HL-60/S4 (cell line): Measurements from ENCODE around the gene SLC16A3.
"Not testable (repeated sequence)": the region's sequence is repeated elsewhere in the genome, so short reads cannot be mapped to it uniquely, and the experiment has no call there.

Experiments used
- in situ Hi-C: fragments of 300-500 bp; cut with MboI; formaldehyde crosslinking; loops from 2 replicates; pipeline ENCODE4 v1.14.3; 2022; ENCODE audit warnings: low sequenced_read_pairs

SLC16A3 gene

GRCh38 chr17:82259972-82260961 is 31.4 kb downstream of the SLC16A3 start:
- in situ Hi-C loops, result not testable (repeated sequence)

GRCh38 chr17:82262344-82262743 is 33.5 kb downstream of the SLC16A3 start:
- in situ Hi-C loops, result no loop called here

- in situ Hi-C loops, result no loop called here
Measured at GRCh38 chr17:82263641-82264040, 34.8 kb downstream of the SLC16A3 start.

- in situ Hi-C loops, result no loop called here
Measured at GRCh38 chr17:82266142-82266541, 37.3 kb downstream of the SLC16A3 start.

GRCh38 chr17:82267575-82268379 is 38.9 kb downstream of the SLC16A3 start:
- in situ Hi-C loops, result no loop called here

GRCh38 chr17:82269138-82269881 is 40.5 kb downstream of the SLC16A3 start:
- in situ Hi-C loops, result no loop called here

GRCh38 chr17:82269882-82270500 is 41.1 kb downstream of the SLC16A3 start:
- in situ Hi-C loops, result no loop called here

- in situ Hi-C loops, result no loop called here
Measured at GRCh38 chr17:82270651-82271050, 41.8 kb downstream of the SLC16A3 start.

GRCh38 chr17:82271401-82271800 is 42.6 kb downstream of the SLC16A3 start:
- in situ Hi-C loops, result no loop called here

GRCh38 chr17:82272495-82273326 is 43.9 kb downstream of the SLC16A3 start:
- in situ Hi-C loops, result no loop called here

GRCh38 chr17:82273327-82274133 is 44.7 kb downstream of the SLC16A3 start, which contains the start of gene CSNK1D:
Gene CSNK1D, minus strand, starts transcription at chr17:82273700. Its CDS starts 319 bp downstream, at chr17:82273381.
- in situ Hi-C loops, result no loop called here

GRCh38 chr17:82274134-82275020 is 45.5 kb downstream of the SLC16A3 start:
- in situ Hi-C loops, result no loop called here

GRCh38 chr17:82275326-82275725 is 46.5 kb downstream of the SLC16A3 start:
- in situ Hi-C loops, result no loop called here

GRCh38 chr17:82276938-82277337 is 48.1 kb downstream of the SLC16A3 start:
- in situ Hi-C loops, result no loop called here

- in situ Hi-C loops, result no loop called here
Measured at GRCh38 chr17:82277851-82278250, 49.0 kb downstream of the SLC16A3 start.

- in situ Hi-C loops, result no loop called here
Measured at GRCh38 chr17:82278308-82278707, 49.5 kb downstream of the SLC16A3 start.

- in situ Hi-C loops, result no loop called here
Measured at GRCh38 chr17:82278786-82279391, 50.0 kb downstream of the SLC16A3 start.
